KOPT-K1 (cell line): ENCODE measurements around the gene RNLS.

Source experiments
- H3K27ac ChIP-seq: fragments of 200-600 bp; sonication (generic); 2 replicates; pipeline ENCODE4 v1.5.1; 2016; ENCODE audit warnings: antibody characterized with exemption, mild to moderate bottlenecking, low read depth, low read length; ENCODE audit not compliant: poor library complexity, severe bottlenecking
- H3K36me3 ChIP-seq: fragments of 200-600 bp; sonication (generic); 2 replicates; pipeline ENCODE4 v1.5.1; 2017; ENCODE audit warnings: antibody characterized with exemption, mild to moderate bottlenecking, low read length, moderate library complexity; ENCODE audit not compliant: insufficient read depth
- H3K9me3 ChIP-seq: fragments of 200-600 bp; sonication (generic); 2 replicates; pipeline ENCODE4 v1.5.1; 2017; ENCODE audit warnings: antibody characterized with exemption, low read length, mild to moderate bottlenecking; ENCODE audit not compliant: insufficient read depth, poor library complexity, severe bottlenecking

RNLS gene

DNA sequence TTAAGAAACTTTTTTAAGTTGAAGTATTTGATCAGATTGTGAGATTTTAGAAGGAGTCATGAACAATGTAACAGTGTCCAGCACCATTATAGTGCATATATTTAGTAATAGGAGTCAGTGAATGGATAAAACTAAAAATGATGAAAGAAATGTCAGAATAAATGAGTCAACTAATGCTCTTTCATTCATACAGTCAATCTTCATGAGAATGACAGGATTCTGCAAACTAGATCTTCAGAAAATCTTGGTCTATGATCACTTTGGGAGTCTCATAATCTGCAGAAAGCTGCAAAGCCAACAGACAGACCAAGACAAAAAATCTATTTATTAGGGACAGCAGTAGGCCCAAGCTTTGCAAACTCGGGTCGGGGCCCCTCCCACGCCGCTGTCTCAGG, 710 bp downstream of the RNLS start:
- Histone ChIP-seq H3K36me3 (no peaks in the 10 kb centered on the region), H3K9me3 (peaks cover 12% of the 10 kb centered on the region), H3K27ac (no peak overlapping the region)

DNA sequence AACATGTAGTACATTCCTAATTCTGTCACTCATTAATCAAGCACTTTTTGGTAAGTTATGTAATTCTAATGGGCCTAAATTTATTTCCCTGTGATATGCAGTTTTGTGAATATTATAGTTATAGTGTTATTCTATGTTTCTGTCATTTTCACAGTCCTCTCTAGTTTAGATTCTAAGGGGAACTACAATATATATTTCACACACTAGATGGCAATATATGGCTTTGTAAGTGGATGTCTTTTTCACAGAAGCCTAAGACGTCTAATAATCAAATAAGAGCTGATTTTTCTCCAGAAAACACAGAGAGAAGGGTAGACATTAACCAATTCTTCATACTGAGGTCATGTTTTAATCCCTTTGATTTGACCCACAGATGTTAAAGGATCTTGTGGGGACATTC, 18.0 kb downstream of the RNLS start:
- no peaks in the 10 kb centered on the region for H3K36me3 ChIP-seq
- no peaks in the 10 kb centered on the region for H3K9me3 ChIP-seq
- H3K27ac ChIP-seq, result no peak overlapping the region

DNA sequence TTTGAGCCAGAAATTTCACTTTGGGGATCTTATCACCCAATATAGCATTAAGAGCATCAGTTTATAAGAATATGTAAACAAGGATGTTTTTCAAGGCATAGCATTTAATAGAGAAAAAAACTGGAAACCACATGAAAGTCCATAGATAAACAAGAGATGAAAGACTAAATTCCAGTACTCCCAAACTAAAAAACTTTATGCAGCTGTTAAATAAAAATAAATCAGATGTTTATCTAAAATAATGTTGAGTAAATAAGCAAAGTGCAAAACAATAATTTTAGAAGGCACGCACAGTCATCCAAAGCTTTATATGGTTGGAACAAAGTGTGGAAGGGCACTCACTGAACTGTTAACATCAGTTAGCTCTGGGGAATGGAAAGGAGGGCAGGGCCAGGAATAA, 21.0 kb downstream of the RNLS start:
- H3K36me3 ChIP-seq, result no peaks in the 10 kb centered on the region
- no peak overlapping the region for H3K27ac ChIP-seq
- H3K9me3 ChIP-seq, result no peaks in the 10 kb centered on the region

DNA sequence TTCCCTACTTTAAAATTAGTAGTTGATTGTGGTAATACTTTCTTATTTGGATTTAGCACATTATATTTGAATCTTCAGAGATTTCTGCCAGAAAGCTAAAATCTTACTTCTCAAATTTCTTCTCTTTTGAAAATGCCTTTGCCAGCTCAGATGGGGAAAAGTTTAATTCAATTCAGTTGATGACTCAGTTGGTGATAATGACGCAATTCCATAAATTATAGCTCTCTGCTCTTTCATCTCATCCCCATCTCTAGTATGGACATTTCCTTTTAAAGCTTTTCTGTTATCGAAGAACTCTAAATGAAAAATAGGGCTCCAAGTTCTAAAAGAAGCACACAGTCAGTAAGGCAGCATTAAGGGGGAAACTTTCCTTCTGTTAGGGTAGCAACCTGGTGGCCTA, 25.5 kb downstream of the RNLS start:
- Histone ChIP-seq H3K9me3 (no peaks in the 10 kb centered on the region), H3K36me3 (no peaks in the 10 kb centered on the region), H3K27ac (no peak overlapping the region)

DNA sequence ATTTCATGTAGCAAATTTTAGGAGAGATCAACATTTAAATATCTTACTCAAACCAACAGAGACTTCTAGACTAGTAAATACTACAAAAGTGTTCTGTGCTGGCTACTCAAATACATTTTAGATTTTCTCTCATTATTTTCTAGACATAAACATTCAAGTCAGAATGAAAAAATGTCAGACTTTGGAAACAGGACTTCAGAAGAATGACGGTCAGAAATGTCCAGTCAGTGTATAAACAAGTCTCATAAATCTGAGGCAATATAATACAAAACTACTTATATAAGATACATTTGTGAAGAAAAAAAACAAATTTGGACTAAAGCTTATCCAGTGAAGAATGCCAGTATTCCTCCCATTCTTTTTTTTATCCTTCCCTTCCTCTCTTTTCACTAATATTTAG, 25.9 kb downstream of the RNLS start:
- Histone ChIP-seq H3K36me3 (no peaks in the 10 kb centered on the region), H3K27ac (no peak overlapping the region), H3K9me3 (no peaks in the 10 kb centered on the region)

DNA sequence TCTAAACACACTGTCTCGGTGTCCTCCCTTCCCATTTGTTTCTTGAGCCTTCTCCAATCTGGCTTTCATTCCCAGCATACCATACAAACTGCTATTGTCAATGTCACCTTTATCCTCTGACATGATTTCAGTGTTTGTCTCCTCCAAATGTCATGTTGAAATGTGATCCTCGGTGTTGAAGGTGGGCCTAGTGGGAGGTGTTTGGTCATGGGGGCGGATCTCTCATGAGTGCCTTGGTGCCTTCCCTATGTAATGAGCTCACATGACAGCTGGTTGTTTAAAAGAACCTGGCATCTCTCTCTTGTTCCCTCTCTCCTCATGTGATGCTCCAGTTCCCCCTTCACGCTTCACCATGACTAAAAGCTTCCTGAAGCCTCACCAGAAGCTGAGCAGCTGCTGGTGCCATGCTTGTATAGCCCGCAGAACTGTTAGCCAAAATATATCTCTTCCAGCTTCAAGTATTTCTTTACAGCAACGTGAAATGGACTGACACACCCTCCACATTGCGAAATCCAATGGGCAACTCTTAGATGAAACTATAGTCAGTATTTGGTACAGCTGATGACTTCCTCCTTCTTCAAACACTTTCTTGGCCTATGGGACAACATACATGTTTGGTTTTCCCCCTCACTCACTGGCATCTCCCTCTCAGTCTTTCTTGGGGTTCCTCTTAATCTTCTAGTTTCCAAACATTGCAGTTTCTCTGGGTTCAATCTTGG, 27.8 kb downstream of the RNLS start:
- Histone ChIP-seq H3K36me3 (no peaks in the 10 kb centered on the region), H3K27ac (no peak overlapping the region), H3K9me3 (no peaks in the 10 kb centered on the region)

DNA sequence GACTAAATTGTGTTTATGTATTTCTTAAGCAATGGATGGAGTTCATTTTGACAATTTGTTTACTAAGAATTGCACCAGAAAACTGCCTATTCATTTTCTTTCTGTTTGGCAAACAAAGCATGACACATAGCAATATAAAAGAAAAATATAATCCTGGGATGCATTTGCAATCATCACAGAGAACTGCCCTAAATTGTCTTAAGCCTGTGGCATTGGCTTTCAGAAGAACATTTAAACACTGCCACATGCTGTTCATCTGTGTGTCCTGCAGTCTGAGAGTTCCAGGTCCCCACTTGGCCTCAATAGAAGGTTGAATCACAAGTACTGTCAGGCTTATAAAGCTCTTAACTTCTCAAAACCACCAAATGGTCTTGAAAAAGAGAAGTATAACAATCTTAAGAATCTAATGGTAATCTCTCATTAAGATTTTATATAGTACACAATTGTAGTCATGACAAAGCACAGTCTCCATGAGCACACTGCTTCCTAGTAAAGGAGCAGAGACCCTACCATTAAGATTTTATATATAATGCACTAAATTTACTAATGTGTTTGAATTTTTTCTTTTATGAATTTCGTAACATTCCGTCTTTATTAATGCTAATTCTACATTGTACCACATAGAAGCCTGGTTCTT, 29.9 kb downstream of the RNLS start:
- Histone ChIP-seq H3K9me3 (no peaks in the 10 kb centered on the region), H3K27ac (peak overlapping the region; percentile 21), H3K36me3 (no peaks in the 10 kb centered on the region)

DNA sequence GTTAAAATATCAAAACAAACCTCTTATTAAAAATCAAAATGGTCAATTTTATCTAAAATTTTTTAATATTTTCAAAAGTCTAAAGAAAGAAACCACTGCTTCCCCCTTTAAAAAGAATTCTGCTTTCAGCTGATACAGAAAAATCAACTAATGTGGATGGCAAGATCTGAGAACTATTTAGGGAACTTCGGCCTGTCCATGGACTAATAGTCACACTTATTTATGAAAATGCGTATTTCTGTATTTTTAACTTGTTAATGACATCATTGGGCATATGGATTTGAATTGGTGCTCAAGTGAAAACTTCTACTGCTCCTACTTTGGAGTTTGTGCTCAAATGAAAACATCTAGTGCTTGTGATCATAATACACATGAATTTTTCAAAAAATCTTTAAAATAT, 31.9 kb downstream of the RNLS start:
- Histone ChIP-seq H3K27ac (no peak overlapping the region), H3K9me3 (no peaks in the 10 kb centered on the region)

DNA sequence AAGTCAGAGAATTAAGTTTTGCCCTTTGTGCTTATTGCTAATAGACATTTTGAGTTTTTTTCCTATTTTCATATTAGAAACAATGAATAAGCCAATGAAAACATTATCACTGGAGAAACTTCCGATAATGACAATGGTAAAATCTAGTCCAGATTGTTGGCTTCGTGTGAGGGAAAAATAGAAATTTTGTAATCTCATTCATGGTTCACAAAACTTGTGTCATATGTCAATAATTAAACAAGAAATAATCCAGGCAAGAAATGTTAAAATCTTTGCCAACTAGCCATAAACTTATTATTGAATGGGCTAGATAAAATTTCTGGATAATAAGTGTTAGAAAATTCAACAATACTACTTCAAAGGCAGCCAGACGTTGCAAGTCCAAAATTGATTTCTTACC, 36.6 kb downstream of the RNLS start:
- no peaks in the 10 kb centered on the region for H3K36me3 ChIP-seq
- H3K9me3 ChIP-seq, result no peaks in the 10 kb centered on the region
- H3K27ac ChIP-seq, result no peak overlapping the region

More for the DNA sequence above, 31.9 kb downstream of the RNLS start:
- no peaks in the 10 kb centered on the region for H3K36me3 ChIP-seq

DNA sequence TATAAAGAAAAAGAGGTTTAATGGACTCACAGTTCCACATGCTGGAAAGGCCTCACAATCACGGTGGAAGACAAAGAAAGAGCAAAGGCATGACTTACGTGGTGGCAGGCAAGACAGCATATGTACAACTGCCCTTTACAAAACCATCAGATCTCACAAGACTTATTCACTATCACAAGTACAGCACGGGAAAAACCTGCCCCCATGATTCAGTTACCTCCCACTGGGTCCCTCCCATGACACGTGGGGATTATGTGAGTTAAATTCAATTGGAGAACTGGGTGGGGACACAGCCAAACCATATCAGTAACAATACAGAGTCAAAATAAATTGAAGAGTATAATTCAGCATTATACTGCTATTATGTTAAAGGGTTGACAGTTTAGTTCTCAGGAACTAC, 37.8 kb downstream of the RNLS start:
- Histone ChIP-seq H3K36me3 (no peaks in the 10 kb centered on the region), H3K27ac (no peak overlapping the region), H3K9me3 (no peaks in the 10 kb centered on the region)

DNA sequence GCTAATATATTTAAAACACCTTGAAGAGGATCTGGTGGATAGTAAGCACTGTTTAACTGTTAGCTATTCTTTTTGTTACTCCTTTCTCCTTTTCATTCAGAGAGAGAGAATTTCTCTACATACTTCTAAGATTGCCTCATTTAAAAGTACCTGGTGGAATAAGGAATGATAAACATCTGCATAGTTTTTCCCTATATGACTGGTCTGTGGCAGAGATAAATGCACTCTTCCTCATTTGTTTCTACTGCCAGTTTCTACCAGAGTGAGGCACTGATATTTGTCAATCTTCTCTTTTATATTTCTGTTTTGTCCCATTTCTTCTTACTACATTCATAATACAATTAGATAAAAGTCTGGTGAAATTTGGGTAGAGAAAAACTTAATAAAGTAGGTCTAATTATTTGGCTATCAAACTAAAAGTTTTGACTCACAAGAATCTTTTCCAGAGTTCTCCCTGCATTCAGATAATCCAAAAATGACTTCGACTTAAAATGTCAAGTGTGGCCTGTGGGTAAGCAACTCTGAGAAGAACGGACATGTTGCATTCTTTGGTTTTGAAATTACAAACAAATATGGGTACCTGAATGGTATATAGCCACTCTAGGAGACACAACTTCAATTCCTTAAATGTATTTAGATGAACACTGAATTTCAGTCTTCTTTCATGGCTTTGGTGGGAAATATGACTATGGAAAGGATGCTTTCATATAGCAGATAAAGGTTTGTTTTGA, 38.8 kb downstream of the RNLS start:
- H3K27ac ChIP-seq, result no peak overlapping the region
- no peaks in the 10 kb centered on the region for H3K36me3 ChIP-seq
- no peaks in the 10 kb centered on the region for H3K9me3 ChIP-seq

DNA sequence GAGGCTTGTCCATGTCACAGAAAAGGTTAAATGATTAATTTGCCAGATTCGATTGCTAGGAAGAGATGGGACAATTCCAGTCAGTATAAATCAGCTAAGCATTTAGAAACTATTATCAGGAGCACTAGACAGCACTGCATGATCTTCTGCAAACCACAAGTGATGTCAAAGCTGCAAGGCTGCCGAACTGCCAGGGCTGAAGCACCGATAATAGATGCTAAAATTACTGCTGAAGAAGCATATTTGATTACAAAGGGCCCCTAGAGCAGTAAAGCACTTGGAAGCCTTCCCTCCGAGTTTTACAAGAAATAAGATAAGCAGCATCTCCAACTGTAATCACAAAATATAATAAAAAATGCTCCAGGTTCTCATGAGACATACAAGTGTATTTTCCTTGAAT, 40.6 kb downstream of the RNLS start:
- Histone ChIP-seq H3K36me3 (no peaks in the 10 kb centered on the region), H3K27ac (no peak overlapping the region), H3K9me3 (no peaks in the 10 kb centered on the region)

DNA sequence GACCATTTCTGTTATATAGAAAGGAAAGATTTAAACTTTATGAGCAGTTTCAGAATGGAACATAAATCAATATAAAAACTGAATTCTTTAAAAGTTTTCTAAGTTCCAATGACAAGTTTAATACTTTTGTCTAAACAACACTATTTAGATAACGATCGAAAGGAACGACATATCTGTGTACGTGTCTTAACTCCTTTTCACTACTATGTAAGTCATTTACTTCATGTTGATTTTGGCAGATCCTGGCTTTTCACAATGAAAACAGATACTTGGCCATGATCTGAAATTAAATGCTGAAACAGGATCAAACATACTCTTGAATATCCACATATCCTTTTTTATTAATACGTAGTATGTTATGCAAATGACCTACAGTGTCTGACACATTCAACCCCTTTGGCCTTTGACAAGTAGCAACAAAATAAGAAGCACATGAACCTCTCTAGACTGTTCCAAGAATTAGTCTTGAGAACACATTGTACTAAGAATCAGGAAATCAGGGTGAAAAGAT, 41.9 kb downstream of the RNLS start:
- no peaks in the 10 kb centered on the region for H3K9me3 ChIP-seq
- H3K36me3 ChIP-seq, result no peaks in the 10 kb centered on the region
- no peak overlapping the region for H3K27ac ChIP-seq

DNA sequence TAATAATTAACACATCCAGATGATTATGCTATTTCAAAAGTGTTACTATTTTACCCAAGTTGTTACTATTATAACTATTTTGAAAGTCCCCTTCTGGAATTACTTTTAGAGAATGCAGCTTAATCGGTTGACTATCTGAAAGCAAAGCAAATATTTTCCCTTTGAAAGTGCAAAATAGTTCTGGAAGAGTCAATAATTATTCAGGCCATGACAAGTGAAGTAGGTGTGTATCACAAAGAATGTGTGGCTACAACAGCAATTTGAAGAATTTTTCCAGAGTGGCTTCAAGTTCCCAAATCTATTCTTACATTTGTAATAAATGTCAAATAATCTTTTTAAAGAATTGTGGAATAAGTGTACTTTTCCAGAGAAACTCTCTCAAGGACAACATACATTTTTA, 42.8 kb downstream of the RNLS start:
- Histone ChIP-seq H3K36me3 (no peaks in the 10 kb centered on the region), H3K27ac (no peak overlapping the region), H3K9me3 (no peaks in the 10 kb centered on the region)

DNA sequence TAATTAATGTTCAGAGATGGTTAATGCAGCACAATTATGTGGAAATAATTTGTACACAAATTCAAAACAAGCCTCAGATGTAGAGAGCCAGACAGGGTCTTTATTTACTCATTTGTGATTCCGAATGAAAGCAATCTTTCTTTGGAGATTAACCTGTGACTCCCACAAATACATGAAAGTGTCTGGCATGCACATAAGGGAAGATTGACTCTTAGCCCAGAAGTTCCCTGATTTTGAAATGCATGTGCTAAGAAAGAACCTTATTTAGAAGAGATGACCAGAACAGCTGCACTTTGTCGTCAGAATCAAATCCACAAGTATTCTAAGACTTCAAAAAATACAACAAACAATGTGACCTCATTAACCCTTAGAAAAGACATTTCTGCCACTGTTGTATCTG, 45.1 kb downstream of the RNLS start:
- no peaks in the 10 kb centered on the region for H3K9me3 ChIP-seq
- H3K27ac ChIP-seq, result no peak overlapping the region
- H3K36me3 ChIP-seq, result no peaks in the 10 kb centered on the region
